HepG2 (cell line): ENCODE results near the gene IL18RAP. TPM values are rescaled to one million over a fixed set of nuclear protein-coding genes. Genes with fewer than 3 reads are reported as not detected.

Experiments used
- ATAC-seq: fragments of 200-7000 bp; cut with Tn5 transposase; 3 replicates; pipeline ENCODE4 v1.9.1; 2020; ENCODE audit warnings: mild to moderate bottlenecking, moderate library complexity
- BruUV-seq: library from RNA; stranded (reverse); fragments of 400-500 nt; replicated peaks from 2 replicates; lab custom pipeline; 2021; lab: Mats Ljungman, UMichigan
- CTCF ChIA-PET: fragments of 300-600 bp; formaldehyde crosslinking; extraction: SDS; loops from one replicate; lab custom pipeline; 2021; ENCODE audit warnings: low total read pairs, inconsistent platforms, low intra/inter-chr PET ratio; lab: Yijun Ruan, JAX
- POLR2A ChIA-PET: fragments of 350-600 bp; sonication (Branson Sonifier 250); formaldehyde crosslinking; loops from one replicate; lab custom pipeline; 2020; ENCODE audit warnings: antibody characterized with exemption, inconsistent platforms; lab: Yijun Ruan, JAX
- DNase-seq: peaks from one replicate; pipeline ENCODE4 v3.0.0-alpha.2; 2015; ENCODE audit warnings: low spot score
- FAIRE-seq: peaks from 3 replicates; lab custom pipeline; 2011; peaks lifted over from hg19 to GRCh38; lab: Jason Lieb, UNC
- H2AFZ ChIP-seq: one replicate; pipeline ENCODE4 v1.6.1; 2011; ENCODE audit warnings: low read length, inconsistent platforms
- H3K27ac ChIP-seq: fragments of 300-600 bp; 3 replicates; pipeline ENCODE4 v1.8.0; 2011; ENCODE audit warnings: mixed run types, mild to moderate bottlenecking, mixed read lengths, low read length, inconsistent platforms; ENCODE audit not compliant: insufficient read depth; ENCODE audit errors: extremely low read length
- H3K27me3 ChIP-seq, 2 experiments: fragments of 200-600 bp in 1 of 2; 2 replicates in 1 of 2; 3 replicates in 1 of 2; pipeline versions ENCODE4 v1.6.0 to v1.8.0; 2011; ENCODE audit warnings: low read length in 2 of 2, mild to moderate bottlenecking in 2 of 2, moderate library complexity in 2 of 2, inconsistent platforms in 1 of 2; ENCODE audit not compliant: insufficient read depth in 2 of 2, control insufficient read depth in 1 of 2
- H3K36me3 ChIP-seq, 2 experiments: fragments of 200-600 bp in 1 of 2; replicated peaks in 1 of 2; 2 replicates in 1 of 2; 3 replicates in 1 of 2; pipeline versions ENCODE4 v1.5.1 to v1.8.0; 2011; ENCODE audit warnings: low read length in 2 of 2, inconsistent platforms in 1 of 2; ENCODE audit not compliant: insufficient read depth in 2 of 2, control insufficient read depth in 1 of 2
- H3K4me1 ChIP-seq: 2 replicates; pipeline ENCODE4 v1.5.1; 2012; ENCODE audit warnings: low read length, inconsistent platforms; ENCODE audit not compliant: insufficient read depth
- H3K4me2 ChIP-seq: 2 replicates; pipeline ENCODE4 v1.6.0; 2011; ENCODE audit warnings: low read depth, low read length, inconsistent platforms
- H3K4me3 ChIP-seq, 3 experiments: fragments of 200-600 bp in 1 of 3; sonication (generic), shearing (Covaris generic) in 1 of 3; replicated peaks in 1 of 3; 2 replicates each; pipeline ENCODE4 v1.5.1; 2011 to 2016; ENCODE audit warnings: low read length in 3 of 3, inconsistent platforms in 2 of 3, low read depth in 2 of 3, mild to moderate bottlenecking in 2 of 3, control low read depth in 1 of 3, mixed read lengths in 1 of 3; ENCODE audit not compliant: insufficient read depth in 1 of 3
- H3K79me2 ChIP-seq: one replicate; pipeline ENCODE4 v1.6.1; 2011; ENCODE audit warnings: low read length, inconsistent platforms; ENCODE audit not compliant: insufficient read depth
- H3K9ac ChIP-seq: 2 replicates; pipeline ENCODE4 v1.6.0; 2011; ENCODE audit warnings: mild to moderate bottlenecking, low read depth, low read length, inconsistent platforms; ENCODE audit not compliant: insufficient read depth
- H3K9me3 ChIP-seq: 2 replicates; pipeline ENCODE4 v1.5.1; 2012; ENCODE audit warnings: mild to moderate bottlenecking, low read length
- H4K20me1 ChIP-seq: 2 replicates; pipeline ENCODE4 v1.6.0; 2011; ENCODE audit warnings: inconsistent platforms, mild to moderate bottlenecking, low read length, moderate library complexity; ENCODE audit not compliant: insufficient read depth
- AGO1 ChIP-seq: fragments of 200-400 bp; formaldehyde crosslinking; IDR thresholded peaks from 2 replicates; pipeline ENCODE4 v1.6.1; 2017; ENCODE audit warnings: mild to moderate bottlenecking, low read depth, low read length, moderate library complexity; ENCODE audit not compliant: poor library complexity, severe bottlenecking
- CEBPG ChIP-seq: IDR thresholded peaks from 2 replicates; pipeline ENCODE4 v1.6.1; 2016
- FOXM1 ChIP-seq: sonication (generic); formaldehyde crosslinking; IDR thresholded peaks from 2 replicates; pipeline ENCODE4 v1.5.0; 2020; ENCODE audit warnings: missing genetic modification reagents
- GZF1 ChIP-seq: sonication (generic); formaldehyde crosslinking; IDR thresholded peaks from 2 replicates; pipeline ENCODE4 v1.5.1; 2020; ENCODE audit warnings: mild to moderate bottlenecking, missing genetic modification reagents
- ISX ChIP-seq: sonication (generic); formaldehyde crosslinking; conservative IDR thresholded peaks from 2 replicates; pipeline ENCODE4 v1.5.0; 2020; ENCODE audit warnings: missing genetic modification reagents
- JARID2 ChIP-seq: sonication (generic); formaldehyde crosslinking; IDR thresholded peaks from 2 replicates; pipeline ENCODE4 v1.8.1; 2023; ENCODE audit warnings: missing genetic modification reagents, inconsistent platforms; ENCODE audit not compliant: insufficient replicate concordance
- MYC ChIP-seq: sonication (generic); formaldehyde crosslinking; IDR thresholded peaks from 2 replicates; pipeline ENCODE4 v1.9.0; 2021; ENCODE audit warnings: missing genetic modification reagents, borderline replicate concordance
- MZF1 ChIP-seq: sonication (generic); formaldehyde crosslinking; IDR thresholded peaks from 2 replicates; pipeline ENCODE4 v1.8.1; 2023; ENCODE audit warnings: mild to moderate bottlenecking, missing genetic modification reagents, borderline replicate concordance
- ONECUT2 ChIP-seq: sonication (generic); formaldehyde crosslinking; IDR thresholded peaks from 2 replicates; pipeline ENCODE4 v1.4.0; 2020; ENCODE audit warnings: missing genetic modification reagents
- REXO4 ChIP-seq: sonication (generic); formaldehyde crosslinking; IDR thresholded peaks from 2 replicates; pipeline ENCODE4 v1.8.0; 2022; ENCODE audit warnings: missing genetic modification reagents, mild to moderate bottlenecking, borderline replicate concordance
- SP1 ChIP-seq, 2 experiments: fragments of 450-650 bp in 1 of 2; sonication (generic) in 1 of 2; formaldehyde crosslinking in 1 of 2; IDR thresholded peaks; 2 replicates each; pipeline versions ENCODE4 v1.4.0 to v1.6.1; 2016 to 2020; ENCODE audit warnings: missing genetic modification reagents in 1 of 2
- TCF7L2 ChIP-seq: IDR thresholded peaks from 2 replicates; pipeline ENCODE4 v1.6.1; 2011; ENCODE audit warnings: mild to moderate bottlenecking, low read depth, low read length, moderate library complexity
- YEATS4 ChIP-seq: sonication (generic); formaldehyde crosslinking; IDR thresholded peaks from 2 replicates; pipeline ENCODE4 v1.4.0; 2020; ENCODE audit warnings: missing genetic modification reagents, borderline replicate concordance
- ZEB1 ChIP-seq: IDR thresholded peaks from 2 replicates; pipeline ENCODE4 v1.6.1; 2012; ENCODE audit warnings: mild to moderate bottlenecking, low read depth, inconsistent platforms; ENCODE audit not compliant: insufficient replicate concordance
- ZNF230 ChIP-seq: sonication (generic); formaldehyde crosslinking; IDR thresholded peaks from 2 replicates; pipeline ENCODE4 v1.4.0; 2020; ENCODE audit warnings: mild to moderate bottlenecking, missing genetic modification reagents
- ZNF607 ChIP-seq: sonication (generic); formaldehyde crosslinking; IDR thresholded peaks from 2 replicates; pipeline ENCODE4 v1.5.1; 2020; ENCODE audit warnings: missing genetic modification reagents, mild to moderate bottlenecking, borderline replicate concordance
- ZNF709 ChIP-seq: sonication (generic); formaldehyde crosslinking; IDR thresholded peaks from 2 replicates; pipeline ENCODE4 v1.5.0; 2020; ENCODE audit warnings: mild to moderate bottlenecking, missing genetic modification reagents
- WGBS: methylation state at CpG from one replicate; pipeline ENCODE4 v1.1.6; 2017; ENCODE audit warnings: low lambda C conversion rate; 5-methylcytosine and 5-hydroxymethylcytosine counted together
- in situ Hi-C: cut with HindIII; loops from 2 replicates; pipeline ENCODE4 v1.10.0; 2017; ENCODE audit warnings: low pct_unique_long_range_greater_than_20kb; ENCODE audit not compliant: extremely low pct_ligation_motif_present
- intact Hi-C: fragments of 100-400 bp; cut with micrococcal nuclease; formaldehyde crosslinking; loops from one replicate; pipeline ENCODE4 v1.10.0; 2022; ENCODE audit not compliant: unreplicated experiment
- polyA plus RNA-seq, 8 experiments: library from polyadenylated mRNA; depleted of rRNA in 3 of 8; stranded (reverse) in 7 of 8; unstranded in 1 of 8; fragments of >200 nt; fragmentation: Illumina TruSeq in 4 of 8; extraction: Trizol in 4 of 8; gene quantifications; 2 replicates each; pipeline versions ENCODE4 v1.2.1 to v1.2.3, GENCODE V29; 2011 to 2016; ENCODE audit warnings: low read depth in 4 of 8, missing spikeins in 1 of 8, mixed read lengths in 1 of 8; ENCODE audit not compliant: insufficient read depth in 1 of 8
- total RNA-seq, 5 experiments: library from RNA; depleted of rRNA; stranded (reverse); fragments of >200 nt; fragmentation: Illumina TruSeq; extraction: Trizol; gene quantifications; 2 replicates each; pipeline ENCODE4 v1.2.3, GENCODE V29; 2016; ENCODE audit warnings: low read depth in 1 of 5
- TF ChIP-seq, protein P1 (sequence below): sonication (generic); formaldehyde crosslinking; IDR thresholded peaks from 2 replicates; pipeline ENCODE4 v1.4.0; 2020; ENCODE audit warnings: missing genetic modification reagents, low read depth, mild to moderate bottlenecking, borderline replicate concordance
- TF ChIP-seq, protein P2 (sequence below): sonication (generic); formaldehyde crosslinking; conservative IDR thresholded peaks from 2 replicates; pipeline ENCODE4 v1.4.0; 2020; ENCODE audit warnings: missing genetic modification reagents

IL18RAP gene
- total and polyA plus RNA-seq, 2 of the 13 experiments (the other 11 are each of a cell fraction or from before 2014, with no cell fraction given), result 0.05 TPM; not detected in 1

DNA sequence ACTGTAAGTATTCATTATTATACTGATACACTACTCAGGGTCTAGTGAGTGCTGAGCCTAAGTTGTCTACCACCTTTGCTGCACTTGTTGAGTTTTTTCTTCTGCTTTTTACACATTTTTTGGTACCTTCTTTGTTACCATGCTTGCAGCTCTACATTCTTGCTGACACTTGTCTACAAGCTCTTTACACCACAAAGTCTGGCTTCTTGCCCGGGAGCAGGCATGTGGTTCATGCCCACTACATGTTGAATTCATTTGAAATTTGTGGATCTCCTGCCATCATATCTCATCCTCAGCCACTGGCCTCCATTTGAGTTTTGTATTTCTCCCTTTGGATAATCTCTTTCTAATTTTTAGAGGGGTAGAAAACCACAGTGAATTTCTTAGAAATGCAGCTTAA lies 37.4 kb upstream of the IL18RAP start (continued):
- TF ChIP-seq YEATS4 (CRISPR knock-in tag), result no peak
- TF ChIP-seq, all 625 proteins: peak for 0

DNA sequence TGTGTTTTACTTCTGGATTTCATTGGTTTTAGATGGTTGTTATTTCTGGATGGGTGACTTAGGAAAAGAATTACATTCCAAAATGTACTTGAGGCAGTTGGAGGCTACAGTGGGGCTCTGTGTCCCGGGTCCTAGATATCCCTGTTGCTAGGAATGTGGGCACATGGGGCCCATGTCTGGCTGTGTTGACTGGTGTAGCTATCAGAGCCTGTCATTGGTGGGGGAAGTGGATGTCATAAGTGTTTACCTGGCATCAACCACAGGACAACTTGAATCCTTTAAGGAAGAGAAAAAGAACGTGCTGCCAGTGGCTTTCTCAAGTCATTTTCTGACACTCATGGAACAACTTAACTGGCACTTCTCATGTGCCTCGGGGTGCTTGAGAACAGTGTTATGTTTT lies 37.0 kb upstream of the IL18RAP start:
- intact Hi-C loops, result no loop called here
- no peaks in the 10 kb centered on the region for H3K27me3 ChIP-seq
- H3K4me2 ChIP-seq, result no peak overlapping the region
- no peak for ATAC-seq
- H3K9ac ChIP-seq, result no peak overlapping the region
- no TSS peak for BruUV-seq
- no peaks in the 10 kb centered on the region for H3K79me2 ChIP-seq
- ChIA-PET POLR2A (no interaction called here), CTCF (no interaction called here)
- DNase-seq, result no peak
- H4K20me1 ChIP-seq, result no peaks in the 10 kb centered on the region
- H3K9me3 ChIP-seq, result peaks cover 7% of the 10 kb centered on the region
- in situ Hi-C loops, result no loop called here
- H3K4me1 ChIP-seq, result no peaks in the 10 kb centered on the region
- no peak for FAIRE-seq
- no peak overlapping the region for H3K27ac ChIP-seq
- H3K36me3 ChIP-seq, result no peaks in the 10 kb centered on the region
- no peak overlapping the region for H3K4me3 ChIP-seq
- TF ChIP-seq CEBPG (CRISPR knock-in tag) (no peak), ZNF230 (CRISPR knock-in tag) (no peak), MZF1 (CRISPR knock-in tag) (no peak), ZNF607 (CRISPR knock-in tag) (no peak), FOXM1 (CRISPR knock-in tag) (no peak), ONECUT2 (CRISPR knock-in tag) (no peak), REXO4 (CRISPR knock-in tag) (no peak), GZF1 (CRISPR knock-in tag) (no peak), SP1 (IDR thresholded peaks at IDR 0.05) (no peak), SP1 (CRISPR knock-in tag; IDR thresholded peaks at IDR 0.05) (no peak), ZNF709 (CRISPR knock-in tag) (no peak), ZEB1 (no peak), AGO1 (no peak), JARID2 (CRISPR knock-in tag) (no peak), MYC (CRISPR knock-in tag) (no peak), ISX (CRISPR knock-in tag) (no peak), TCF7L2 (no peak)
- TF ChIP-seq, protein P1, sequence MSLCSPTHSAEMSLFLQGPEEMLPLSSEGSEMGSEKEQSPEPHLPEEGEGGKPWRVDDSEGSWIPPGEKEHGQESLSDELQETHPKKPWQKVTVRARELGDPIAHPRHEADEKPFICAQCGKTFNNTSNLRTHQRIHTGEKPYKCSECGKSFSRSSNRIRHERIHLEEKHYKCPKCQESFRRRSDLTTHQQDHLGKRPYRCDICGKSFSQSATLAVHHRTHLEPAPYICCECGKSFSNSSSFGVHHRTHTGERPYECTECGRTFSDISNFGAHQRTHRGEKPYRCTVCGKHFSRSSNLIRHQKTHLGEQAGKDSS (CRISPR knock-in tag), result no peak
- TF ChIP-seq, protein P2, sequence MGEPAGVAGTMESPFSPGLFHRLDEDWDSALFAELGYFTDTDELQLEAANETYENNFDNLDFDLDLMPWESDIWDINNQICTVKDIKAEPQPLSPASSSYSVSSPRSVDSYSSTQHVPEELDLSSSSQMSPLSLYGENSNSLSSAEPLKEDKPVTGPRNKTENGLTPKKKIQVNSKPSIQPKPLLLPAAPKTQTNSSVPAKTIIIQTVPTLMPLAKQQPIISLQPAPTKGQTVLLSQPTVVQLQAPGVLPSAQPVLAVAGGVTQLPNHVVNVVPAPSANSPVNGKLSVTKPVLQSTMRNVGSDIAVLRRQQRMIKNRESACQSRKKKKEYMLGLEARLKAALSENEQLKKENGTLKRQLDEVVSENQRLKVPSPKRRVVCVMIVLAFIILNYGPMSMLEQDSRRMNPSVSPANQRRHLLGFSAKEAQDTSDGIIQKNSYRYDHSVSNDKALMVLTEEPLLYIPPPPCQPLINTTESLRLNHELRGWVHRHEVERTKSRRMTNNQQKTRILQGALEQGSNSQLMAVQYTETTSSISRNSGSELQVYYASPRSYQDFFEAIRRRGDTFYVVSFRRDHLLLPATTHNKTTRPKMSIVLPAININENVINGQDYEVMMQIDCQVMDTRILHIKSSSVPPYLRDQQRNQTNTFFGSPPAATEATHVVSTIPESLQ (CRISPR knock-in tag), result no peak
- no peak overlapping the region for H2AFZ ChIP-seq
- WGBS, result 4% methylated on average over 3 of the region's 3 CpGs
